Activated T-helper 1 cell treated with Interleukin-2 at 50 U/mL for 16 hours (primary cell): ENCODE data around the gene ZNF256.

Source experiments
- DNase-seq: peaks from one replicate; pipeline ENCODE4 v3.0.0-alpha.2; 2020; ENCODE audit warnings: low read depth

The ZNF256 gene

GRCh38 chr19:57947419-57948134, at the start of gene ZNF256:
Gene ZNF256 (minus strand): TSS chr19:57947706. CDS start chr19:57947474, 232 bp downstream.
- DNase-seq, result peak; percentile 71

DNA sequence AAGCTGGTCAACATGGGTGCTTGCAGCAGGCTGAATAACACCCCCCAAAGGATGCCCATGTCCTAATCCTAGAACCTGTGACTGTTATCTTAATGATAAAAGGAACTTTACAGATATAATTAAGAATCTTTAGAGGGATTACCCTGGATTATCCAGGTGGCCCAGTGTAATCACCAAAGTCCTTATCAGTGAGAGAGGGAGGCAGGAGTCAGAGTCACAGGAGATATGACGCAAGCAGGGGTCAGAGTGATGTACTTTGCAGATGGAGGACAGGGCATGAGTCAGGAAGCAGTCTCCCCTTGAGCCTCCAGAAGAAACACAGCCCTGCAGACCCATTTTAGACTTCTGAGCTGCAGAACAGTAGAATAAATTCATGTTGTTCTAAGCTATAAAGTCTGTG, 45.3 kb upstream of the ZNF256 start:
- no peak for DNase-seq

DNA sequence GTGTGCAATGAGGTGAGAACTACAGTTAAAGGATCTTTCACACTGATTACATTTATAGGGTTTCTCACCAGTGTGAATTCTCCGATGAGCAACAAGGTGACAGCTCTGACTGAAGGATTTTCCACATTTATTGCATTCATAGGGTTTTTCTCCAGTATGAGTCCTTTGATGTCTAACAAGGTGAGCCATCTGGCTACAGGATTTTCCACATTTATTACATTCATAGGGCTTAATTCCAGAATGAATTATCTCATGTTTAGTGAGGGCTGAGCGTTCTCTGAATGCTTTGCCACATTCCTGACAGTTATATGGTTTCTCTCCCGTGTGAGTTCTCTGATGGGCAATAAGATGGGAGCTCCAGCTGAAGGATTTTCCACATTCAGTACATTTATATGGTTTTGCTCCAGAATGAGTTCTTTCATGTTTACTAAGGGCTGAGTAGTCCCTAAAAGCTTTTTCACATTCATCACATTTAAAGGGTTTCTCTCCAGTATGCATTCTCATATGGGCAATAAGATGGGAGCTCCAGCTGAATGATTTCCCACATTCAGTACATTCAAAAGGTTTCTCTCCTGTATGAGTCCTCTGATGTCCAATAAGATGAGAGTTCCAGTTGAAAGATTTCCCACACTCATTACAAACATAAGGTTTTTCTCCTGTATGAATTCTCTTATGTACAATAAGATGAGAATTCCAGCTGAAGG, 31.2 kb upstream of the ZNF256 start:
- DNase-seq, result no peak

DNA sequence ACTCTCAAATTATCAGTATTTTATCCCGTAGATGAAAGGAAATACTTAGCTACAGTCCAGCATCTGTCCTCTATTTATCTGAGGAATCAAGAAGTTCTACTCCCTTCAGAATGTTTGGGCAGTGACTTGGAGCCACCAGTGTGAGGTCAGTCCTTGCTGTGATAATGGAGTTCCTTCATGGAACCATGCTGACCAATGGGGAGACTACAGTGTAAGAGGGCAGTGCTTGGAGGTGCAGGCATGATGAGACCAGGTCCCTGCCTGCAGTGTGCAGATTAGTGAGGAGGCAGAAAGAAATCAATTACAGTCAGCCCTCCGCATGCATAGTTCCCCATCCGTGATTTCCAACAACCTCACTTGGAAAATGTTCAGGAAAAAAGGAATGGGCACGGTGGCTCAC, 26.9 kb upstream of the ZNF256 start, which contains the start of gene C19orf18:
Gene C19orf18 (minus strand): TSS at position 101 of the 400 bp plus-strand sequence. CDS start 102 bp downstream, outside the sequence.
- DNase-seq, result no peak

DNA sequence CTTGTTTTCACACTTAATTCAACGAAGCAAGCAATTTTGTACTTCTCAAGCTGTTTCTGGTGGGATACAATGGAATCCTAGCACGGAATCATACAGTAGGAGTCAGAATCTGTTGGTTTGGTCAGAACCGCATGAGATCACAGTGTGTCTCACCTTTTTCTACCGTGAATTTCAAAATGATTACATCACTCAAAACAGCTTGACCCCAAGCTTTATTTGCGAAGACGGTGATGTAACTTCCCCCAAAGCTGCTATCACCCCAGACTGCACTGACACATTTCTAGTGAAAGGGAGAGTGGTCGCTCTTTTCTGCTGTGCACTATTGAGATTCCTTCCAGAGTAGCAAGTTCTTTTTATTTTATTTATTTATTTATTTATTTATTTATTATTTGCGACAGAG, 17.3 kb upstream of the ZNF256 start:
- DNase-seq, result no peak

DNA sequence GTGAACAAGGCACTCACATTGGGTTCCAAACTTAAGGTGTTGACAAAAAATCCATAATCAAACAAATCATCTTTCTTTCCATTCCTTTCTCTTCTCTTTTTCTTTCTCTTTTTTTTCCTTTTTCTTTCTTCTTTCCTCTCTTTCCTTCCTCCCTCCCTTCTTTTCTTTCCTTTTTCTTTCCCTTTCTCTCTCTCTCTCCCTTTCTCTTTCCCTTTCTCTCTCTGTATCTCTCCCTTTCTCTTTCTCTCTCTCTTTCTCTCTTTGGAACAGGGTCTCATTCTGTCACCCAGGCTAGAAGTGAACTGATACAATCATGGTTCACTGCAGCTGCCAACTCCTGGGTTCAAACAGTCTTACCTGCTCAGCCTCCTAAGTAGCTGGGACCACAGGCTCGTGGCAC, 14.3 kb upstream of the ZNF256 start:
- DNase-seq, result no peak

DNA sequence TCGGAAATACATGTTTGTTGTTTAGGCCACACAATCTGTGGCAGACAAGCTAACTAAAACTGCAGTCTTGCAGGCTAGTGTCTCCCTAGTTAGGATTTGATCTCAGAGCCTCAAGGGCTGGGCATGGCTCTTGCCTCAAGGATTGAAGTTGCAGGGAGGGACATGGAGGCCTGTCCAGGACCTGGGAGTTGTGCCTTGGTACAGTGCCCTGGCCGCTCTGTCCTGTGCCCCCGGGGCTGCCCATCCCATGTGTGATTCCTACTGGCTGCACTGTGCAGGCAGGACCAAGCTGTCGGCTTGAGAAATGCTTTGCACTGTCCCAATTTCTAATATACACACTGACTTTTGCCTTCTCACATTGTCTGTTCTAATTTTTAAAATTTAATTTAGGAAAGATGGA, 7.5 kb upstream of the ZNF256 start:
- no peak for DNase-seq

DNA sequence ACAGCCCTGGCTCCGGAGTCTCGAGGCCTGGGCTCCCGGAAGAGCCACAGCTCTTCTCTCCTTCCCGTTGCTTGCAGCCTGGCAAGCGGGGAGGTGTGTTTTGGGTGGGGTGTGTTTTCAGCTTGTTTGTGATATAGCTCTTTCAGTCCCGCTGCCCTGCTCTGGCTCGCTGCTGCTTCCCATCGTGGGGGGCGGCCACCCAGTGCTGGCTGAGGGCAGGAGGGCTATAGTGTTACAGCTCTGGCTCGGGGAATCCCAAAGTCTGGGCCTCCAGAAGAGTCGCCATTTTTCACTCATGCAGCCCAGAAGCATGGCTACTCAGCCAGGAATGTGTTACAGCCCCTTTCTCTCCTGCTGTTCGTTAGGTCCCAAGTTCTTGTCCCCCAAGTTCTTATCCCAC, 2.2 kb upstream of the ZNF256 start:
- no peak for DNase-seq

DNA sequence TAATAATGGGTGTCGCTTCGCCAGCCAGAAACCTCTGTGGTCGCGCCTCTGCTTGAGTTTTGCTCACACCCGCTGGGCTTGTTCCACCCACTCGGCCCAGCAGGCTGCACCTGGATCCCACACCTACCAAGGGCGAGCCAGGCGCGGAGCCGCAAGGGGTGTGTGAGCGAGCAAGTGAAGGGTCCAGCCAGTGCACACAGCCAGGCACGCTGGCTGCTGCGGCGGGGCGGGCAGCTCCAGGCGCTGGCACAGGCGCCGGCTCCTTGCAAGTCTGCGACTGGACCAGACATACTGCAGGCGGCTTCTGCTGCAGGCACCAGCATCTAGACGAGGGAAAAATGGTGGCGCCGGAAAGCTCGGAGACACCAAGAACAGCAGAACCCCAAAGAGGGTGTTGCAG, 1.8 kb upstream of the ZNF256 start:
- no peak for DNase-seq

DNA sequence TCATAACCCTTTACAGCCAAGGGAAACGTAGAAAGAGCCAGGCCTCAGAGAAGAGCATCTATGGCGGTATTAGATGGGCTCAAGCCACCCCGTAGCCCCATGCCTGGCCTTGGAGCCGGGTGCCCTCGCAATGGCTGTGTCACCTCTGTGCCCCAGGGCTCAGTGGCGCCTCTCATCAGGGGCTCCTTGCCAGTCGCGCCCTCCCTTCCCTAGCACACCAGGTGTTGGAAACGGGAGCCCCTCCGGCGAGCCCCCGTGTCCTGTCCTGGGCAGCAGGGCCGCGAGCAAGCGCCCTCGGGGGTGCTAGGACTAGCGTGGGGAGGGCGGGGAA, 453 bp downstream of the ZNF256 start:
- DNase-seq, result no peak

DNA sequence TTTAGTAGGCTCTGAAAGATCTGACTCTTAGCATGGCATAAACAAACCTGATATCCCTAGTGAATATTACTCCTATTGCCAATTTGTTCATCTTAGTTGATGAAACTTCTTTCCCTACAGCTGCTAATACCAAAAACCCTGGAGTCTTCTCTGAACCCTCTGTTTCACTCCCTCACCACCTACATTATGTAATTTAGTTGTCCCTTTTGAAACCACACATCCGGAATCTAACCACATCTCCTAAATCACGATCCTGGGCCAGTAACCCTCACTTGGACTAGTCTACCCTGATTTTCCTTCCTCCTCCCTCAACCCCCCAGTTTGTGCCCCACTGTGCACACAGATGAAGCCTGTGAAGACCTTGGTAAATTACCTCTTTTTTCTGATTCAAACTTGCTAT, 1.2 kb downstream of the ZNF256 start:
- no peak for DNase-seq

GRCh38 chr19:57941593-57941992, 5.9 kb downstream of the ZNF256 start:
- no peak for DNase-seq

- no peak for DNase-seq
These were observed 11.8 kb downstream of the ZNF256 start for GRCh38 chr19:57935731-57936130.

- peak; percentile 25 for DNase-seq
These were observed 12.5 kb downstream of the ZNF256 start, which contains the start of gene ZNF418 for GRCh38 chr19:57934820-57935665. Gene ZNF418 (minus strand): TSS chr19:57935402. CDS start chr19:57933822, 1,580 bp downstream.

- no peak for DNase-seq
These were observed 19.9 kb downstream of the ZNF256 start for GRCh38 chr19:57927587-57927986.

DNA sequence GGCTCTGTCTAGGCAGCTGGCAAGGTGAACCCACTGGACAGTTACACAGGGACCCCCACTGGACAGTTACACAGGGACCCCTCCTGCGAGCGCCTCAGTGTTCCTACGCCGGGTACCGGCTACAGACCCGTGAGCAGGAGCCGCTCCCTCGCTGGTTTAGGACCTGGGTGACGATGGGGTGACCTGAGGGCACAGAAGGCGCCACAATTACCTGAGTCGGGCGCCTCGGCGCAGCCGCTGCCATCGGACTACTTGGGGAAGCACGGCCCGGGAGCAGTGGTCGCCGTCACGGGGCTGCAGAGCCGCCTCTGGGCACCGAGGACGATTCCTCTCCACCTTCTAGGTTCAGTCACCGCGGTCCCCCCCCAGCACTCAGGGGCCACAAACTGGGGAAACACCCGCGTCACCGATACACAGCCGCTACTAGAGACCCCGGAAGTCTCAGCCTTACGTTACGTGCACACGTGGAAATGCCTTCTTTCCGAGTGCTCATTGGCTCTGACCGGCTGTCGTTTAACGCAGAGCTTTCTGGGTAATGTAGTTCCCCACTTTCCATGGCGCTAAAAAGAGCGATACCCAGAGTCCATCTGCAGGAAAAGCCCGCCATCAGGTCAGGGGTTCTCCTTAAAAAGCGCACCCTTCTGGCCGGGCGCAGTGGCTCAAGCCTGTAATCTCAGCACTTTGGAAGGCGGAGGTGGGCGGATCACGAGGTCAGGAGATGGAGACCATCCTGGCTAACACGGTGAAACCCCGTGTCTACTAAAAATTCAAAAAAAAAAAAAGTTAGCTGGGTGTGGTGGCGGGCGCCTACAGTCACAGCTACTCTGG, 31.1 kb downstream of the ZNF256 start, which contains the start of gene ZNF417:
Gene ZNF417 (minus strand): TSS at position 425 of the 828 bp plus-strand sequence. CDS start 181 bp downstream, at position 244.
- DNase-seq, result peak; percentile 75

DNA sequence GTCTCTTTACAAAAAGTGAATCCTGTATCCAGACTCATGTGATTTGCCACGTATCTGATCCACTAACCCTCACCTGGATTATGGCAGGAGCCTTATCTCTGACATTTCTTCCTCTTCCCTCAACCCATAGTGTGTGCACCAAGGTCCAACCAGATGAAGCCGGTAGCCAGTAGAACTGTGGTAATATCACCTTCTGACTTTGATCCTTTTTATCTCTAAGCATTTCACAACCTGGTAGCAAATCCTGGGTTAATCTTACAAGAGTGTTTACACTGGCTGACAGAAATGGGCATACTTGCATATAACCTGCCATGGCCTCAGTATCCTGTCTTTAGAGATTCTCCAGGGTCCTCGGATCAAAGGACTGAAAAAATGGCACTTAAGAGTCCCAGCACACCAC, 33.0 kb downstream of the ZNF256 start:
- DNase-seq, result no peak

- DNase-seq, result no peak
These were observed 40.1 kb downstream of the ZNF256 start for GRCh38 chr19:57907394-57907793.

DNA sequence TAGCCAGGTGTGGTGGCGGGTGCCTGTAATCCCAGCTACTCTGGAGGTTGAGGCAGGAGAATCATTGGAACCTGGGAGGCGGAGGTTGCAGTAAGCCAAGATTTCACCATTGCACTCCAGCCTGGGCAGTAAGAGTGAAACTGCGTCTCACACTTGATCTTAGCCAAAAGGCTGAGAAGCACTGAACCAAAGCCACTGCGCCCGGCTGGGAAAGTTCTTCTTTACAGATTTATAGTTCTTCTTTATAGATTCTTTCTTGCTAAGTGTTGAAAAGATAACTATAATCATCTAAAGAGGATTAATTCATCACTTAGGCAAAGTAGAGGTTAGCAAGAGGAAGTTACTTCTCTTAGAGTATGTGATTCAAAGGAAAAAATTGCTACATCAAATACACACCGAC, 42.2 kb downstream of the ZNF256 start:
- DNase-seq, result no peak

DNA sequence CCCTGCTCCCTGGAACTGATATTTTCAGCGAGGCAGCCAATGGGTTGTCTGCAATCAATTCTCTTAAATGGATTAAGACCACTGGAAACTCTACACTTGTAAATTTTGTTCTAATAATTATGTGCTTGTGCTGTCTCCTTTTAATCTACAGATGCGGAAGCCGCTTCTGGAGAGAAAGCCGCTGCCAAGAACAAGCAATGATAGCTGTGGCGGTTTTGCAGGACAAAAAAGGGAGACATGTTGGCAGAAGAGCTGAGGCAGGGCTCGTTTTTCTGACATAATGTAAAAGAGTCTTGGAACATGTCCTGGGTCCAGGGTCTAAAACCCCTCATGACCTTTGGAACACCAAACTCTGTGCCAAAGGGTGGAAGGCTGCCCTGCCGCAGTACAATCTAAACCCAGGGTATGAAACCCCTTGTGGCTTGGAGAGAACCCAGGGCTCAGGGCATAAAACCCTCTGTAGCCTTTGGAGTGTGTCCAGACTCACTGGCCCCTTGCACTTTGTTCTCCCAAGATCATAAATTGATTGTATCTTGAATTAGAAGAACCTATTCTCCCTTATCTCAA, 43.8 kb downstream of the ZNF256 start:
- no peak for DNase-seq

- DNase-seq, result no peak
These were observed 47.2 kb downstream of the ZNF256 start for GRCh38 chr19:57900311-57900710.
